Measurements from ENCODE around the gene AKAP8. TPM values are rescaled to one million over a fixed set of nuclear protein-coding genes. Genes with fewer than 3 reads are reported as not detected.
A peak's percentile ranks its signal among the peaks of the same experiment; 100 is the strongest.

The AKAP8 gene
- total RNA-seq, 1 donor from 2014 or later: 23.8 TPM

GRCh38 chr19:15332311-15332996 is 47.1 kb downstream of the AKAP8 start, which contains the start of gene BRD4:
Gene BRD4, minus strand, starts transcription at chr19:15332539. Its CDS starts 59,440 bp downstream, at chr19:15273099.
- DNase-seq (ENCODE audit: low spot score): peak; percentile 55

GRCh38 chr19:15331419-15332310 is 47.9 kb downstream of the AKAP8 start:
- peak; percentile 35 for DNase-seq (ENCODE audit: low spot score)

GRCh38 chr19:15330801-15331418 is 48.7 kb downstream of the AKAP8 start:
- DNase-seq (ENCODE audit: low spot score): no peak

GRCh38 chr19:15328312-15328711 is 51.3 kb downstream of the AKAP8 start:
- DNase-seq (ENCODE audit: low spot score): no peak

GRCh38 chr19:15324791-15325519 is 54.6 kb downstream of the AKAP8 start:
- no peak for DNase-seq (ENCODE audit: low spot score)

- DNase-seq (ENCODE audit: low spot score): no peak
These were observed 55.9 kb downstream of the AKAP8 start for GRCh38 chr19:15323496-15324235.

GRCh38 chr19:15321739-15322138 is 57.8 kb downstream of the AKAP8 start:
- DNase-seq (ENCODE audit: low spot score): no peak

GRCh38 chr19:15320116-15320515 is 59.5 kb downstream of the AKAP8 start:
- no peak for DNase-seq (ENCODE audit: low spot score)

- DNase-seq (ENCODE audit: low spot score): no peak
These were observed 61.3 kb downstream of the AKAP8 start for GRCh38 chr19:15318241-15318691.

- no peak for DNase-seq (ENCODE audit: low spot score)
These were observed 62.1 kb downstream of the AKAP8 start for GRCh38 chr19:15317392-15318071.

GRCh38 chr19:15316498-15316897 is 63.1 kb downstream of the AKAP8 start:
- DNase-seq (ENCODE audit: low spot score): no peak

GRCh38 chr19:15315101-15315500 is 64.5 kb downstream of the AKAP8 start:
- no peak for DNase-seq (ENCODE audit: low spot score)

GRCh38 chr19:15313649-15314279 is 65.8 kb downstream of the AKAP8 start:
- no peak for DNase-seq (ENCODE audit: low spot score)

GRCh38 chr19:15307169-15307568 is 72.4 kb downstream of the AKAP8 start:
- no peak for DNase-seq (ENCODE audit: low spot score)

- DNase-seq (ENCODE audit: low spot score): no peak
These were observed 73.8 kb downstream of the AKAP8 start for GRCh38 chr19:15305582-15306334.

GRCh38 chr19:15304140-15304705 is 75.4 kb downstream of the AKAP8 start:
- DNase-seq (ENCODE audit: low spot score): no peak

Measured in umbilical cord (tissue), 2 donors.